ENCODE measurements around the gene TRIM66.

Gene TRIM66

GRCh38 chr11:8714622-8715225 lies 32.3 kb upstream of the TRIM66 start:
- DNase-seq = no peak

GRCh38 chr11:8713760-8714454 lies 31.4 kb upstream of the TRIM66 start:
- DNase-seq = no peak

GRCh38 chr11:8712506-8712905 lies 30.0 kb upstream of the TRIM66 start:
- no peak for DNase-seq

- DNase-seq = no peak
These were observed 29.5 kb upstream of the TRIM66 start for GRCh38 chr11:8711895-8712442.

- DNase-seq = no peak
These were observed 27.3 kb upstream of the TRIM66 start for GRCh38 chr11:8709777-8710176.

- no peak for DNase-seq
These were observed 26.7 kb upstream of the TRIM66 start for GRCh38 chr11:8709002-8709672.

- no peak for DNase-seq
These were observed 25.2 kb upstream of the TRIM66 start for GRCh38 chr11:8707541-8708191.

GRCh38 chr11:8706673-8707432 lies 24.4 kb upstream of the TRIM66 start:
- DNase-seq = no peak

GRCh38 chr11:8705146-8705545 lies 22.7 kb upstream of the TRIM66 start:
- DNase-seq = no peak

- DNase-seq = no peak
These were observed 21.7 kb upstream of the TRIM66 start for GRCh38 chr11:8704136-8704535.

- no peak for DNase-seq
These were observed 20.1 kb upstream of the TRIM66 start for GRCh38 chr11:8702598-8702915.

- no peak for DNase-seq
These were observed 19.6 kb upstream of the TRIM66 start for GRCh38 chr11:8701891-8702597.

GRCh38 chr11:8699903-8700302 lies 17.4 kb upstream of the TRIM66 start:
- no peak for DNase-seq

GRCh38 chr11:8698917-8699441 lies 16.5 kb upstream of the TRIM66 start:
- DNase-seq = no peak

GRCh38 chr11:8698379-8698851 lies 15.9 kb upstream of the TRIM66 start:
- no peak for DNase-seq

GRCh38 chr11:8697054-8697453 lies 14.6 kb upstream of the TRIM66 start:
- DNase-seq = no peak

GRCh38 chr11:8694137-8694536 lies 11.7 kb upstream of the TRIM66 start:
- no peak for DNase-seq

- DNase-seq = no peak
These were observed 11.1 kb upstream of the TRIM66 start for GRCh38 chr11:8693555-8693954.

- no peak for DNase-seq
These were observed 10.6 kb upstream of the TRIM66 start for GRCh38 chr11:8693010-8693551.

GRCh38 chr11:8692417-8692816 lies 10.0 kb upstream of the TRIM66 start:
- no peak for DNase-seq

- DNase-seq = no peak
These were observed 9.1 kb upstream of the TRIM66 start for GRCh38 chr11:8691601-8692000.

All from NK-92 treated with Interleukin-12 subunit alpha and Interleukin-12 subunit beta, amount 100 ng/mL, for 24 hours (cell line).